ENCODE data around the gene IRGQ.

The IRGQ gene

DNA sequence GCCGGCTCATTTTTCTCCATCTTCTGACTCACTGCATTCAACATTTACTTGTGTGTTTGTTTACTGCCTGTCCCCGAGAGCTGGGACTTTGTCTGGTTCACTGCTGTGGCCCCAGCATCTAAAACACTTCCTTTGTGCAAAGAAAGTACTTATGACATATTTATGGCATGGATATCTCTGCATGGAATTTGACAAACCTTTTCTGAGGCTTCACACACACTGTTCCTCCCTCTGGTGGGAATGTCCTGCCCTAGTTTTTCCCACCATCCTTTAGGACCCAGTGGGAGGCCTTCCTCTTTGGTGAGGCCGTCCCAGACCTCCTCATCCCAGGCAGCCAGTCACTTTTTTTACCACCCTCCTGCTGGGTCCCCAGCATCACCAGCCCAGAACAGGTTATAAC lies 14.6 kb upstream of the IRGQ start (continued):
- TF ChIP-seq ZNF704 (tag by site-specific recombination; IDR thresholded peaks at IDR 0.05): no peak
- TF ChIP-seq SETDB1 (IDR thresholded peaks at IDR 0.05; ENCODE audit: insufficient read length, low read length): no peak
- TF ChIP-seq ZIC2 (tag by site-specific recombination; IDR thresholded peaks at IDR 0.05): peak; percentile 98
- no peak for TF ChIP-seq ZNF48 (tag by site-specific recombination; IDR thresholded peaks at IDR 0.05)
- no peak for TF ChIP-seq ZNF747 (tag by site-specific recombination; IDR thresholded peaks at IDR 0.05)
- TF ChIP-seq ZNF366 (tag by site-specific recombination; conservative IDR thresholded peaks at IDR 0.05): no peak
- peak; percentile 86 for TF ChIP-seq ZNF660 (tag by site-specific recombination; IDR thresholded peaks at IDR 0.05)
- no peak for TF ChIP-seq ZNF354C (tag by site-specific recombination; IDR thresholded peaks at IDR 0.05; ENCODE audit: borderline replicate concordance, low read depth)
- TF ChIP-seq, protein P1, sequence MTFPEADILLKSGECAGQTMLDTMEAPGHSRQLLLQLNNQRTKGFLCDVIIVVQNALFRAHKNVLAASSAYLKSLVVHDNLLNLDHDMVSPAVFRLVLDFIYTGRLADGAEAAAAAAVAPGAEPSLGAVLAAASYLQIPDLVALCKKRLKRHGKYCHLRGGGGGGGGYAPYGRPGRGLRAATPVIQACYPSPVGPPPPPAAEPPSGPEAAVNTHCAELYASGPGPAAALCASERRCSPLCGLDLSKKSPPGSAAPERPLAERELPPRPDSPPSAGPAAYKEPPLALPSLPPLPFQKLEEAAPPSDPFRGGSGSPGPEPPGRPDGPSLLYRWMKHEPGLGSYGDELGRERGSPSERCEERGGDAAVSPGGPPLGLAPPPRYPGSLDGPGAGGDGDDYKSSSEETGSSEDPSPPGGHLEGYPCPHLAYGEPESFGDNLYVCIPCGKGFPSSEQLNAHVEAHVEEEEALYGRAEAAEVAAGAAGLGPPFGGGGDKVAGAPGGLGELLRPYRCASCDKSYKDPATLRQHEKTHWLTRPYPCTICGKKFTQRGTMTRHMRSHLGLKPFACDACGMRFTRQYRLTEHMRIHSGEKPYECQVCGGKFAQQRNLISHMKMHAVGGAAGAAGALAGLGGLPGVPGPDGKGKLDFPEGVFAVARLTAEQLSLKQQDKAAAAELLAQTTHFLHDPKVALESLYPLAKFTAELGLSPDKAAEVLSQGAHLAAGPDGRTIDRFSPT (tag by site-specific recombination; IDR thresholded peaks at IDR 0.05): no peak
- TF ChIP-seq ZNF302 (tag by site-specific recombination; IDR thresholded peaks at IDR 0.05; ENCODE audit: low read depth): no peak
- TF ChIP-seq ZNF426 (tag by site-specific recombination; IDR thresholded peaks at IDR 0.05): no peak
- no peak for TF ChIP-seq ZNF138 (tag by site-specific recombination; IDR thresholded peaks at IDR 0.05; ENCODE audit: borderline replicate concordance)
- no peak for TF ChIP-seq HOXC10 (CRISPR knock-in tag; IDR thresholded peaks at IDR 0.05)
- TF ChIP-seq ZNF175 (tag by site-specific recombination; IDR thresholded peaks at IDR 0.05): no peak
- TF ChIP-seq ZBTB10 (tag by site-specific recombination; IDR thresholded peaks at IDR 0.05): no peak
- TF ChIP-seq MZF1 (tag by site-specific recombination; IDR thresholded peaks at IDR 0.05; ENCODE audit: borderline replicate concordance): no peak
- TF ChIP-seq, protein P2, sequence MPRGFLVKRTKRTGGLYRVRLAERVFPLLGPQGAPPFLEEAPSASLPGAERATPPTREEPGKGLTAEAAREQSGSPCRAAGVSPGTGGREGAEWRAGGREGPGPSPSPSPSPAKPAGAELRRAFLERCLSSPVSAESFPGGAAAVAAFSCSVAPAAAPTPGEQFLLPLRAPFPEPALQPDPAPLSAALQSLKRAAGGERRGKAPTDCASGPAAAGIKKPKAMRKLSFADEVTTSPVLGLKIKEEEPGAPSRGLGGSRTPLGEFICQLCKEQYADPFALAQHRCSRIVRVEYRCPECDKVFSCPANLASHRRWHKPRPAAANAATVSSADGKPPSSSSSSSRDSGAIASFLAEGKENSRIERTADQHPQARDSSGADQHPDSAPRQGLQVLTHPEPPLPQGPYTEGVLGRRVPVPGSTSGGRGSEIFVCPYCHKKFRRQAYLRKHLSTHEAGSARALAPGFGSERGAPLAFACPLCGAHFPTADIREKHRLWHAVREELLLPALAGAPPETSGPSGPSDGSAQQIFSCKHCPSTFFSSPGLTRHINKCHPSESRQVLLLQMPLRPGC (tag by site-specific recombination; IDR thresholded peaks at IDR 0.05): 0 out of 2 replicates have a peak, but pooled peaks have one; percentile 37
- TF ChIP-seq ZNF629 (tag by site-specific recombination; IDR thresholded peaks at IDR 0.05): peak; percentile 69
- peak; percentile 33; the same call in 1 of the 2 replicates for TF ChIP-seq ZBTB21 (tag by site-specific recombination; IDR thresholded peaks at IDR 0.05)
- no peak for TF ChIP-seq ZNF362 (tag by site-specific recombination; IDR thresholded peaks at IDR 0.05)
- peak; percentile 93 for TF ChIP-seq GLIS1 (tag by site-specific recombination; IDR thresholded peaks at IDR 0.05)
- TF ChIP-seq ZNF169 (tag by site-specific recombination; IDR thresholded peaks at IDR 0.05): no peak
- peak; percentile 81 for TF ChIP-seq PRDM1 (tag by site-specific recombination; IDR thresholded peaks at IDR 0.05)
- no peak for TF ChIP-seq ZNF621 (tag by site-specific recombination; IDR thresholded peaks at IDR 0.05)
- TF ChIP-seq ZNF398 (tag by site-specific recombination; IDR thresholded peaks at IDR 0.05): no peak
- TF ChIP-seq ZNF274 (IDR thresholded peaks at IDR 0.05; ENCODE audit: low read length): no peak
- no peak for TF ChIP-seq ZNF274 (tag by site-specific recombination; IDR thresholded peaks at IDR 0.05; ENCODE audit: borderline replicate concordance)
- no peak for TF ChIP-seq PBX3 (CRISPR knock-in tag; IDR thresholded peaks at IDR 0.05)
- TF ChIP-seq ZNF311 (tag by site-specific recombination; IDR thresholded peaks at IDR 0.05; ENCODE audit: borderline replicate concordance): no peak
